Measurements from ENCODE around the gene CDK13. TPM values are rescaled to one million over a fixed set of nuclear protein-coding genes. Genes with fewer than 3 reads are reported as not detected.

CDK13 gene
- total and polyA plus RNA-seq, 8 donors, result 38.0 to 79.8 (median 72.4) TPM

GRCh38 chr7:39967406-39968161 lies 17.5 kb downstream of the CDK13 start:
- DNase-seq, result no peak
- no peaks in the 10 kb centered on the region for H3K9me3 ChIP-seq
- no peak overlapping the region for H3K4me3 ChIP-seq
- intact Hi-C loops (cut with DNase I), result no loop called here
- H3K27me3 ChIP-seq, result no peaks in the 10 kb centered on the region
- no peak for TF ChIP-seq CTCF (IDR thresholded peaks at IDR 0.05)
- ATAC-seq, result no peak
- H3K36me3 ChIP-seq, result no peaks in the 10 kb centered on the region
- H3K4me1 ChIP-seq, result peaks cover 0 to 7% of the 10 kb centered on the region in 2 donors
- H3K27ac ChIP-seq, result no peak overlapping the region

- no peak overlapping the region for H3K4me3 ChIP-seq
- H3K4me1 ChIP-seq, result peaks cover 0 to 11% of the 10 kb centered on the region in 2 donors
- TF ChIP-seq CTCF (IDR thresholded peaks at IDR 0.05), result no peak
- no peaks in the 10 kb centered on the region for H3K27me3 ChIP-seq
- H3K36me3 ChIP-seq, result no peaks in the 10 kb centered on the region
- ATAC-seq, result no peak
- intact Hi-C loops (cut with DNase I), result no loop called here
- DNase-seq, result no peak
- H3K27ac ChIP-seq, result no peak overlapping the region
- H3K9me3 ChIP-seq, result no peaks in the 10 kb centered on the region
Observed at GRCh38 chr7:39969431-39969830, 19.4 kb downstream of the CDK13 start.

DNA sequence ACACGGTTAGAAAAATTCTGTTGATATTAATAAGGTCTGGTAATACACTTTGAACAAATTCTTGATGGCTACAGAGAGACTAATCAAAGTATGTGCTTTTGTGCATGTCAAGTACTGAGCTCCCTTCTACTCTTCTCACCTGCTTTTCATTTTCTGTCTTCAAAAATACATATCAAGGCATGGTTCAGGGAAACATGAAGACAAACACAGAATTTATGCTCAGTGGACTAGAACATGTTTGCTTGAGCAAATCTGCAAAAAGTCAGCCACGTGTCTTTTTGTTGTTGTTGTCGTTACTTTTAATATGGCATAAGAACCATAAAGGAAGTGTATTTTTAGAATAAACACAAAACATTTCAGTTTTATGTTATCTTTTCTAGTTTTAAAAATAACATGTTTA lies 21.9 kb downstream of the CDK13 start:
- intact Hi-C loops (cut with DNase I), result no loop called here
- no peak overlapping the region for H3K27ac ChIP-seq
- no peak overlapping the region for H3K4me3 ChIP-seq
- no peak for TF ChIP-seq CTCF (IDR thresholded peaks at IDR 0.05)
- peaks cover 0 to 15% of the 10 kb centered on the region in 2 donors for H3K4me1 ChIP-seq
- no peaks in the 10 kb centered on the region for H3K36me3 ChIP-seq
- ATAC-seq (no peak), DNase-seq (no peak)
- H3K9me3 ChIP-seq, result no peaks in the 10 kb centered on the region
- no peaks in the 10 kb centered on the region for H3K27me3 ChIP-seq

DNA sequence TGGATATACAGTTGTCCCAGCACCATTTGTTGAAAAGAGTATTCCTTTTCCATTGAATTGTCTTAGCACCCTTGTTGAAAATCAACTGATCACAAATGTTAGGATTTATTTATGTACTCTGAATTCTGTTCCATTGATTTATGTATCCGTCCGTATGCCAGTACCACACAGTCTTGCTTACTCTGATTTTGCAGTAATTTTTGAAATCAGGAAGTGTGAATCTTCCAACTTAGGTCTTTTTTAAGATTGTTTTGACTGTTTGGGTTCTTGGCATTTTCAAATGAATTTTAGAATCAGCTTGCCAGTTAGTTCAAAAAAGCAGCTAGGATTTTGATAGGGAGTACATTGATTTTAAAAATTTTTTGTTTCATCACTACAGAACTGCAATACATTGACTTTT lies 23.7 kb downstream of the CDK13 start:
- H3K4me1 ChIP-seq, result peaks cover 0 to 32% of the 10 kb centered on the region in 2 donors
- no peaks in the 10 kb centered on the region for H3K9me3 ChIP-seq
- DNase-seq, result no peak
- no peak overlapping the region for H3K4me3 ChIP-seq
- no peaks in the 10 kb centered on the region for H3K36me3 ChIP-seq
- intact Hi-C loops (cut with DNase I), result no loop called here
- no peak for TF ChIP-seq CTCF (IDR thresholded peaks at IDR 0.05)
- H3K27me3 ChIP-seq, result no peaks in the 10 kb centered on the region
- no peak overlapping the region for H3K27ac ChIP-seq
- ATAC-seq, result no peak

DNA sequence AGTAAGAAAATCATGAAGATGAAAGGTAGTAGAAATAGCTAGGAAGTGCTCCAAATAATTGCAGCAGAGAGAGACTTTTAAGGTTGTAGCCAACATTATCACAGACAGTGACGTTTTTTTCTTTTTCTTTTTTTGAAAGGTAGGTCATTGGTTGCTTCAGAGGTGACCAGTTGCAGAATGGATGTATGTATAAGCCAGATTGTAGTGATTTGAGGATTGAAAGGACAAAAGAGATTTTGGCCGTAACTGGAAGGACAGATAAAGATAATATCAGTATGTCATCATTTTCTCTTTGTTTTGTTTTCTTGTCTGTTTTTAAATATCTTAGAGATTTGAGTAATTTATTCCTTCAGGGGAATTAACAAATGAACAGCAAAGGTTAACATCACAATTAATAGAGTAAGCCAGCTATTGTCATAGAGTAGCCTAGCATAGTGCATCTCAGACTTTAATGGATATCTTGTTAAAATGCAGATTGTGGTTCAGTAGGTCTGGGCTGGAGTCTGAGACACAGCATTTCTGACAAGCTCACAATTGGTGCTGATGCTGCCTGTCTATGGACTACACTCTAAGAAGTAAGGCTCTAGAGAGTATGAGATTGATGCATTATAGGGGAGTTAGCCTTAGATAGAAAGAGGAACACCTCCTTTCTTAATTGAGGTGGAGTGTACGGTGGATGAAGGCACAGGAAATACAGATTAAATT lies 28.3 kb downstream of the CDK13 start:
- Histone ChIP-seq H3K9me3 (no peaks in the 10 kb centered on the region), H3K27me3 (no peaks in the 10 kb centered on the region), H3K36me3 (no peaks in the 10 kb centered on the region), H3K27ac (no peak overlapping the region), H3K4me1 (peaks cover 2 to 40% of the 10 kb centered on the region in 2 donors), H3K4me3 (no peak overlapping the region)
- TF ChIP-seq CTCF (IDR thresholded peaks at IDR 0.05), result no peak
- no peak for DNase-seq
- no peak for ATAC-seq
- intact Hi-C loops (cut with DNase I), result no loop called here
